Transverse colon (tissue), 4 donors: Measurements from ENCODE around the gene AGPAT3. TPM values are rescaled to one million over a fixed set of nuclear protein-coding genes. Genes with fewer than 3 reads are reported as not detected.

ENCODE experiments used
- DNase-seq: peaks from one replicate; pipeline ENCODE4 v3.0.0-alpha.2; 2019
- H3K27ac ChIP-seq, 4 donors: fragments of 200-600 bp; sonication (generic); 2 replicates each; pipeline ENCODE4 v1.5.1; 2016 to 2018; ENCODE audit warnings: inconsistent platforms in 4 of 4
- H3K27me3 ChIP-seq: fragments of 200-600 bp; sonication (generic); 2 replicates; pipeline ENCODE4 v1.5.1; 2017; ENCODE audit warnings: inconsistent platforms
- H3K36me3 ChIP-seq, 4 donors: fragments of 200-600 bp; sonication (generic); 2 replicates each; pipeline ENCODE4 v1.5.1; 2017 to 2019; ENCODE audit warnings: inconsistent platforms in 4 of 4
- H3K4me1 ChIP-seq, 4 donors: fragments of 200-600 bp; sonication (generic); 2 replicates each; pipeline ENCODE4 v1.5.1; 2017 to 2020; ENCODE audit warnings: inconsistent platforms in 4 of 4
- H3K4me3 ChIP-seq, 4 donors: fragments of 200-600 bp; sonication (generic); 1 replicate in 1 of 4; 2 replicates in 3 of 4; pipeline versions ENCODE4 v1.5.1 to v1.6.1; 2017 to 2019; ENCODE audit warnings: inconsistent platforms in 4 of 4
- H3K9me3 ChIP-seq, 2 donors: fragments of 200-600 bp; sonication (generic); 2 replicates each; pipeline ENCODE4 v1.5.1; 2017 to 2019; ENCODE audit warnings: inconsistent platforms in 2 of 2
- CTCF ChIP-seq, 5 experiments: fragments of 200-600 bp in 3 of 5; fragments of 450-650 bp in 2 of 5; sonication (generic) in 3 of 5; IDR thresholded peaks; 1 replicate in 2 of 5; 2 replicates in 3 of 5; pipeline ENCODE4 v1.5.1; 2016 to 2017; ENCODE audit warnings: antibody characterized with exemption in 5 of 5, inconsistent platforms in 3 of 5, mild to moderate bottlenecking in 2 of 5, moderate library complexity in 1 of 5
- EP300 ChIP-seq: sonication (generic); formaldehyde crosslinking; IDR thresholded peaks from one replicate; pipeline ENCODE4 v1.6.1; 2017; ENCODE audit warnings: antibody characterized with exemption, low read depth
- POLR2A ChIP-seq: fragments of 450-650 bp; IDR thresholded peaks from one replicate; pipeline ENCODE4 v1.6.1; 2016; ENCODE audit warnings: antibody characterized with exemption, mild to moderate bottlenecking, moderate library complexity
- POLR2AphosphoS5 ChIP-seq, 3 donors: sonication (generic); formaldehyde crosslinking; IDR thresholded peaks; one replicate each; pipeline ENCODE4 v1.6.1; 2016; ENCODE audit warnings: antibody characterized with exemption in 3 of 3
- WGBS, 2 donors: methylation state at CpG; one replicate each; pipeline ENCODE4 v1.1.5; 2018; ENCODE audit warnings: low coverage in 1 of 2; 5-methylcytosine and 5-hydroxymethylcytosine counted together
- in situ Hi-C, 4 donors: fragments of 200-750 bp; cut with MboI; loops; one replicate each; pipeline versions ENCODE4 v1.15.0 to v1.15.1; 2017; ENCODE audit warnings: low sequenced_read_pairs in 3 of 4, low pct_ligation_motif_present in 1 of 4, low pct_unique_long_range_greater_than_20kb in 1 of 4
- intact Hi-C: fragments of 100-400 bp; cut with DNase I; formaldehyde crosslinking; loops from one replicate; pipeline ENCODE4 v1.15.1; 2023; ENCODE audit warnings: low total_unique reads
- total RNA-seq, 4 donors: library from RNA; depleted of rRNA; stranded (reverse); fragments of >200 nt; gene quantifications; one replicate each; pipeline ENCODE4 v1.1.0, GENCODE V29; 2016

AGPAT3 gene
- total RNA-seq, 4 donors from 2014 or later: 59.9 to 116 (median 85.3) TPM

- in situ Hi-C loops: no loop called here
- intact Hi-C loops: no loop called here
- Histone ChIP-seq H3K4me1 (no peaks in the 10 kb centered on the region), H3K4me3 (no peak overlapping the region), H3K9me3 (no peaks in the 10 kb centered on the region), H3K36me3 (no peaks in the 10 kb centered on the region), H3K27me3 (no peaks in the 10 kb centered on the region), H3K27ac (no peak overlapping the region)
- WGBS, 2 donors: 61% methylated on average over 7 of the region's 7 CpGs; no CpG with 5 or more reads in 1 of the 2 donors
- TF ChIP-seq POLR2AphosphoS5 (IDR thresholded peaks at IDR 0.05): no peak
- TF ChIP-seq EP300: no peak
- TF ChIP-seq POLR2A: no peak
- TF ChIP-seq CTCF (IDR thresholded peaks at IDR 0.05): no peak
- no peak for DNase-seq
These were observed 135.3 kb downstream of the AGPAT3 start for GRCh38 chr21:44000360-44000759.

- 88% methylated on average over 10 of the region's 10 CpGs; no CpG with 5 or more reads in 1 of the 2 donors for WGBS, 2 donors
These were observed 137.5 kb downstream of the AGPAT3 start for GRCh38 chr21:44002511-44002910.

GRCh38 chr21:44003307-44003966, 138.4 kb downstream of the AGPAT3 start:
- Histone ChIP-seq H3K27ac (no peak overlapping the region), H3K9me3 (no peaks in the 10 kb centered on the region), H3K4me1 (peaks cover 0 to 9% (median 2%) of the 10 kb centered on the region in 4 donors), H3K4me3 (no peak overlapping the region), H3K27me3 (no peaks in the 10 kb centered on the region), H3K36me3 (no peaks in the 10 kb centered on the region)
- DNase-seq: no peak
- 82 to 86% methylated on average over 2 to 5 of the region's 5 CpGs for WGBS, 2 donors
- TF ChIP-seq POLR2A (no peak), POLR2AphosphoS5 (IDR thresholded peaks at IDR 0.05) (no peak), EP300 (no peak), CTCF (IDR thresholded peaks at IDR 0.05) (no peak)
- intact Hi-C loops (no loop called here), in situ Hi-C loops (no loop called here)

More at GRCh38 chr21:44002511-44002910, 137.5 kb downstream of the AGPAT3 start:
- DNase-seq: no peak
- intact Hi-C loops: no loop called here
- TF ChIP-seq EP300 (no peak), POLR2AphosphoS5 (IDR thresholded peaks at IDR 0.05) (no peak), CTCF (IDR thresholded peaks at IDR 0.05) (no peak), POLR2A (no peak)
- in situ Hi-C loops: no loop called here
- Histone ChIP-seq H3K36me3 (no peaks in the 10 kb centered on the region), H3K4me3 (no peak overlapping the region), H3K27me3 (no peaks in the 10 kb centered on the region), H3K9me3 (no peaks in the 10 kb centered on the region), H3K27ac (no peak overlapping the region), H3K4me1 (peaks cover 0 to 9% (median 2%) of the 10 kb centered on the region in 4 donors)

GRCh38 chr21:44005071-44005470, 140.0 kb downstream of the AGPAT3 start:
- 86 to 91% methylated on average over 11 to 13 of the region's 13 CpGs for WGBS, 2 donors
- TF ChIP-seq POLR2A: no peak
- no peak for TF ChIP-seq POLR2AphosphoS5 (IDR thresholded peaks at IDR 0.05)
- no peak for TF ChIP-seq EP300
- no peak for TF ChIP-seq CTCF (IDR thresholded peaks at IDR 0.05)
- DNase-seq: no peak
- no peak overlapping the region for H3K4me3 ChIP-seq
- in situ Hi-C loops (no loop called here), intact Hi-C loops (no loop called here)
- no peaks in the 10 kb centered on the region for H3K27me3 ChIP-seq
- H3K4me1 ChIP-seq: peaks cover 0 to 9% (median 2%) of the 10 kb centered on the region in 4 donors
- H3K9me3 ChIP-seq: no peaks in the 10 kb centered on the region
- no peak overlapping the region for H3K27ac ChIP-seq
- no peaks in the 10 kb centered on the region for H3K36me3 ChIP-seq
